Right lobe of liver (tissue), 6 donors: Measurements from ENCODE around the gene BCL2L1. TPM values are rescaled to one million over a fixed set of nuclear protein-coding genes. Genes with fewer than 3 reads are reported as not detected.

Experiments
- ATAC-seq, 4 donors: fragments of 200-7000 bp; cut with Tn5 transposase; one replicate each; pipeline ENCODE4 v1.9.1; 2020; ENCODE audit warnings: mild to moderate bottlenecking in 4 of 4, moderate library complexity in 4 of 4
- DNase-seq, 3 donors: peaks; one replicate each; pipeline ENCODE4 v3.0.0-alpha.2; 2020
- H3K27ac ChIP-seq, 3 donors: fragments of 200-600 bp; one replicate each; pipeline ENCODE4 v1.8.0; 2022
- H3K27me3 ChIP-seq, 2 donors: fragments of 200-600 bp; one replicate each; pipeline ENCODE4 v1.8.0; 2022
- H3K36me3 ChIP-seq, 4 donors: fragments of 200-600 bp; sonication (generic) in 1 of 4; one replicate each; pipeline versions ENCODE4 v1.5.1 to v1.8.0; 2017 to 2022; ENCODE audit warnings: control low read depth in 1 of 4
- H3K4me1 ChIP-seq, 4 donors: fragments of 200-600 bp; sonication (generic) in 1 of 4; one replicate each; pipeline versions ENCODE4 v1.5.1 to v1.8.0; 2017 to 2022; ENCODE audit warnings: control low read depth in 1 of 4
- H3K4me3 ChIP-seq, 3 donors: fragments of 200-600 bp; one replicate each; pipeline ENCODE4 v1.8.0; 2022
- H3K9me3 ChIP-seq, 4 donors: fragments of 200-600 bp; sonication (generic) in 1 of 4; one replicate each; pipeline versions ENCODE4 v1.5.1 to v1.8.0; 2017 to 2022; ENCODE audit warnings: control low read depth in 1 of 4
- POLR2A ChIP-seq: fragments of 450-650 bp; IDR thresholded peaks from one replicate; pipeline ENCODE4 v1.6.1; 2017; ENCODE audit warnings: antibody characterized with exemption, mild to moderate bottlenecking
- WGBS: methylation state at CpG from one replicate; pipeline ENCODE4 v1.1.6; 2018; ENCODE audit warnings: low coverage, low lambda C conversion rate; ENCODE audit not compliant: insufficient coverage; ENCODE audit errors: missing lambda C conversion rate; 5-methylcytosine and 5-hydroxymethylcytosine counted together
- intact Hi-C, 2 donors: fragments of 100-400 bp; cut with DNase I; formaldehyde crosslinking; loops; one replicate each; pipeline versions ENCODE4 v1.11.2 to v1.14.1; 2022
- long read RNA-seq: library from polyadenylated mRNA; unstranded; transcript quantifications from one replicate; pipeline ENCODE4 v2.0.0, GENCODE V29; 2019
- total RNA-seq, 6 experiments: library from RNA; depleted of rRNA in 2 of 6; stranded (reverse); fragments of >200 nt in 2 of 6; fragmentation: NEBNext Ultra II Directional in 3 of 6; extraction: Animal tissue kit (Norgen Biotek cat#: 25700) in 3 of 6; gene quantifications; one replicate each; pipeline versions ENCODE4 v1.1.0 to v1.2.4, GENCODE V29; 2016 to 2023
- TF ChIP-seq, protein P1 (sequence below), 4 donors: fragments of 200-600 bp in 3 of 4; fragments of 450-650 bp in 1 of 4; IDR thresholded peaks; one replicate each; pipeline versions ENCODE4 v1.5.1 to v1.8.0; 2016 to 2022; ENCODE audit warnings: antibody characterized with exemption in 4 of 4, mild to moderate bottlenecking in 2 of 4
- donor health status: DM: no; HTN: yes; CAD: no.
- donor health status: DM: no; HTN: no; CAD: no.
- donor health status: DM: no; HTN: no; CAD: no.
- donor health status: DM: no; HTN: yes; CAD: no.
- donor health status: DM: no; HTN: yes; CAD: no.

BCL2L1 gene
- 10 to 100 TPM; 30.5 to 96.1 (median 63.4) TPM for total RNA-seq
- long read RNA-seq, partial matches to known transcripts: 0 of 6 reads
- long read RNA-seq, other reads (novel, unspliced or antisense): 6 of 6 reads

- intact Hi-C loops: loop anchor here (5.0 kb wide), 1 partner anchor 60 kb away; no protein-coding TSS in a partner anchor
- H3K9me3 ChIP-seq: no peaks in the 10 kb centered on the region
These were observed at the start of gene BCL2L1 for GRCh38 chr20:31722257-31723068. TSS of gene BCL2L1 (minus strand) at chr20:31722868. CDS start at chr20:31722218, 650 bp downstream.

GRCh38 chr20:31770243-31770642 is 47.6 kb upstream of the BCL2L1 start:
- no peak for TF ChIP-seq POLR2A
- TF ChIP-seq, protein P1, sequence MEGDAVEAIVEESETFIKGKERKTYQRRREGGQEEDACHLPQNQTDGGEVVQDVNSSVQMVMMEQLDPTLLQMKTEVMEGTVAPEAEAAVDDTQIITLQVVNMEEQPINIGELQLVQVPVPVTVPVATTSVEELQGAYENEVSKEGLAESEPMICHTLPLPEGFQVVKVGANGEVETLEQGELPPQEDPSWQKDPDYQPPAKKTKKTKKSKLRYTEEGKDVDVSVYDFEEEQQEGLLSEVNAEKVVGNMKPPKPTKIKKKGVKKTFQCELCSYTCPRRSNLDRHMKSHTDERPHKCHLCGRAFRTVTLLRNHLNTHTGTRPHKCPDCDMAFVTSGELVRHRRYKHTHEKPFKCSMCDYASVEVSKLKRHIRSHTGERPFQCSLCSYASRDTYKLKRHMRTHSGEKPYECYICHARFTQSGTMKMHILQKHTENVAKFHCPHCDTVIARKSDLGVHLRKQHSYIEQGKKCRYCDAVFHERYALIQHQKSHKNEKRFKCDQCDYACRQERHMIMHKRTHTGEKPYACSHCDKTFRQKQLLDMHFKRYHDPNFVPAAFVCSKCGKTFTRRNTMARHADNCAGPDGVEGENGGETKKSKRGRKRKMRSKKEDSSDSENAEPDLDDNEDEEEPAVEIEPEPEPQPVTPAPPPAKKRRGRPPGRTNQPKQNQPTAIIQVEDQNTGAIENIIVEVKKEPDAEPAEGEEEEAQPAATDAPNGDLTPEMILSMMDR (IDR thresholded peaks at IDR 0.05): no peak
- intact Hi-C loops: no loop called here

More at GRCh38 chr20:31722257-31723068, at the start of gene BCL2L1:
- DNase-seq (peak; percentile 90 to 92 (median 91)), ATAC-seq (peak; percentile 68 to 75 (median 72))
- Histone ChIP-seq H3K27me3 (no peaks in the 10 kb centered on the region), H3K27ac (peak within 1 kb of the TSS; percentile 97 to 98 (median 97)), H3K36me3 (no peaks in the 10 kb centered on the region), H3K4me1 (peaks cover 0 to 37% (median 16%) of the 10 kb centered on the region in 4 donors), H3K4me3 (peak within 1 kb of the TSS; percentile 90 to 97 (median 95))
- peak; percentile 90 for TF ChIP-seq POLR2A
- TF ChIP-seq, protein P1 (IDR thresholded peaks at IDR 0.05): peak; percentile 47 to 84 (median 55)
- 0% methylated on average over 22 of the region's 38 CpGs for WGBS

DNA sequence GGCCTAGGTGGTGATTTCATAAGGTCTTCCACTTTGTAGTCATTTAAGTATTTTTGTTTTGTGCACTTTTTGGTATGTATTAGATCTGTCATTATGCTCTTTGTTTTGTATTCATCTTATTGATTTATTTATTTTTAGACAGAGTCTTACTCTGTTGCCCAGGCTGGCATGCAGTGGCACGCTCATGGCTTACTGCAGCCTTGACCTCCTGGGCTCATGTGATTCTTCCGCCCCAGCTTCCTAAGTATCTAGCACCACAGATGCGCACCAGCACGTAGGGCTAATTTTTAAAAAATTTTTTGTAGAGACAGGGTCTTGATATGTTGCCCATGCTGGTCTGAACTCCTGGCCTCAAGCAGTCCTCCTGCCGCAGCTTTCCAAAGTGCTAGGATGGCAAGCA is 47.0 kb upstream of the BCL2L1 start:
- H3K4me3 ChIP-seq: no peak overlapping the region
- intact Hi-C loops: no loop called here
- no peak for TF ChIP-seq POLR2A
- TF ChIP-seq, protein P1 (IDR thresholded peaks at IDR 0.05): no peak
- ATAC-seq (peak in 3 of 4 donors; percentile 28 to 32 (median 29)), DNase-seq (no peak)
- H3K36me3 ChIP-seq: no peaks in the 10 kb centered on the region
- H3K27me3 ChIP-seq: no peaks in the 10 kb centered on the region
- 58% methylated on average over 5 of the region's 5 CpGs for WGBS
- no peaks in the 10 kb centered on the region for H3K9me3 ChIP-seq
- H3K27ac ChIP-seq: no peak overlapping the region
- no peaks in the 10 kb centered on the region for H3K4me1 ChIP-seq

More at GRCh38 chr20:31770243-31770642, 47.6 kb upstream of the BCL2L1 start:
- Histone ChIP-seq H3K4me3 (no peak overlapping the region), H3K9me3 (no peaks in the 10 kb centered on the region), H3K36me3 (no peaks in the 10 kb centered on the region), H3K27ac (no peak overlapping the region), H3K27me3 (no peaks in the 10 kb centered on the region), H3K4me1 (no peaks in the 10 kb centered on the region)
- no peak for ATAC-seq
- DNase-seq: no peak
- WGBS: 54% methylated on average over 1 of the region's 1 CpG

GRCh38 chr20:31767805-31768204 is 45.1 kb upstream of the BCL2L1 start:
- TF ChIP-seq, protein P1 (IDR thresholded peaks at IDR 0.05): no peak
- no peak for TF ChIP-seq POLR2A
- Histone ChIP-seq H3K36me3 (no peaks in the 10 kb centered on the region), H3K27me3 (no peaks in the 10 kb centered on the region), H3K9me3 (no peaks in the 10 kb centered on the region), H3K4me3 (no peak overlapping the region), H3K27ac (no peak overlapping the region), H3K4me1 (no peaks in the 10 kb centered on the region)
- ATAC-seq: no peak
- 90% methylated on average over 3 of the region's 3 CpGs for WGBS
- intact Hi-C loops: no loop called here
- no peak for DNase-seq
